Measurements from ENCODE around the gene TSPAN9. TPM values are rescaled to one million over a fixed set of nuclear protein-coding genes. Genes with fewer than 3 reads are reported as not detected.

The TSPAN9 gene
- total RNA-seq, 1 donor: 3.5 TPM

GRCh38 chr12:3216726-3217682 lies 139.8 kb downstream of the TSPAN9 start:
- Histone ChIP-seq H3K4me3 (ENCODE audit: low read length) (no peak overlapping the region), H3K27me3 (ENCODE audit: insufficient read depth, low read length) (no peaks in the 10 kb centered on the region), H3K9me3 (ENCODE audit: low read depth, low read length) (no peaks in the 10 kb centered on the region), H3K4me1 (ENCODE audit: insufficient read depth, low read length) (no peaks in the 10 kb centered on the region)

- Histone ChIP-seq H3K9me3 (ENCODE audit: low read depth, low read length) (no peaks in the 10 kb centered on the region), H3K4me3 (ENCODE audit: low read length) (no peak overlapping the region), H3K4me1 (ENCODE audit: insufficient read depth, low read length) (no peaks in the 10 kb centered on the region), H3K27me3 (ENCODE audit: insufficient read depth, low read length) (no peaks in the 10 kb centered on the region)
Observed at GRCh38 chr12:3217683-3218079, 140.5 kb downstream of the TSPAN9 start.

- no peaks in the 10 kb centered on the region for H3K27me3 ChIP-seq (ENCODE audit: insufficient read depth, low read length)
- no peak overlapping the region for H3K4me3 ChIP-seq (ENCODE audit: low read length)
- no peaks in the 10 kb centered on the region for H3K9me3 ChIP-seq (ENCODE audit: low read depth, low read length)
- H3K4me1 ChIP-seq (ENCODE audit: insufficient read depth, low read length): no peaks in the 10 kb centered on the region
Observed at GRCh38 chr12:3218228-3219171, 141.3 kb downstream of the TSPAN9 start.

- no peaks in the 10 kb centered on the region for H3K27me3 ChIP-seq (ENCODE audit: insufficient read depth, low read length)
- H3K9me3 ChIP-seq (ENCODE audit: low read depth, low read length): no peaks in the 10 kb centered on the region
- H3K4me1 ChIP-seq (ENCODE audit: insufficient read depth, low read length): no peaks in the 10 kb centered on the region
- H3K4me3 ChIP-seq (ENCODE audit: low read length): no peak overlapping the region
Observed at GRCh38 chr12:3219233-3219632, 142.1 kb downstream of the TSPAN9 start.

GRCh38 chr12:3220382-3221321 lies 143.5 kb downstream of the TSPAN9 start:
- Histone ChIP-seq H3K27me3 (ENCODE audit: insufficient read depth, low read length) (no peaks in the 10 kb centered on the region), H3K4me1 (ENCODE audit: insufficient read depth, low read length) (no peaks in the 10 kb centered on the region), H3K4me3 (ENCODE audit: low read length) (no peak overlapping the region), H3K9me3 (ENCODE audit: low read depth, low read length) (no peaks in the 10 kb centered on the region)

GRCh38 chr12:3222306-3222705 lies 145.1 kb downstream of the TSPAN9 start:
- H3K27me3 ChIP-seq (ENCODE audit: insufficient read depth, low read length): no peaks in the 10 kb centered on the region
- H3K9me3 ChIP-seq (ENCODE audit: low read depth, low read length): no peaks in the 10 kb centered on the region
- no peaks in the 10 kb centered on the region for H3K4me1 ChIP-seq (ENCODE audit: insufficient read depth, low read length)
- H3K4me3 ChIP-seq (ENCODE audit: low read length): no peak overlapping the region

- Histone ChIP-seq H3K9me3 (ENCODE audit: low read depth, low read length) (no peaks in the 10 kb centered on the region), H3K27me3 (ENCODE audit: insufficient read depth, low read length) (no peaks in the 10 kb centered on the region), H3K4me3 (ENCODE audit: low read length) (no peak overlapping the region), H3K4me1 (ENCODE audit: insufficient read depth, low read length) (no peaks in the 10 kb centered on the region)
Observed at GRCh38 chr12:3222979-3223378, 145.8 kb downstream of the TSPAN9 start.

- Histone ChIP-seq H3K4me3 (ENCODE audit: low read length) (no peak overlapping the region), H3K9me3 (ENCODE audit: low read depth, low read length) (no peaks in the 10 kb centered on the region), H3K27me3 (ENCODE audit: insufficient read depth, low read length) (no peaks in the 10 kb centered on the region), H3K4me1 (ENCODE audit: insufficient read depth, low read length) (no peaks in the 10 kb centered on the region)
Observed at GRCh38 chr12:3223601-3224529, 146.7 kb downstream of the TSPAN9 start.

- Histone ChIP-seq H3K4me1 (ENCODE audit: insufficient read depth, low read length) (no peaks in the 10 kb centered on the region), H3K9me3 (ENCODE audit: low read depth, low read length) (no peaks in the 10 kb centered on the region), H3K27me3 (ENCODE audit: insufficient read depth, low read length) (no peaks in the 10 kb centered on the region), H3K4me3 (ENCODE audit: low read length) (no peak overlapping the region)
Observed at GRCh38 chr12:3224530-3224903, 147.3 kb downstream of the TSPAN9 start.

- Histone ChIP-seq H3K9me3 (ENCODE audit: low read depth, low read length) (no peaks in the 10 kb centered on the region), H3K27me3 (ENCODE audit: insufficient read depth, low read length) (no peaks in the 10 kb centered on the region), H3K4me3 (ENCODE audit: low read length) (no peak overlapping the region), H3K4me1 (ENCODE audit: insufficient read depth, low read length) (no peaks in the 10 kb centered on the region)
Observed at GRCh38 chr12:3225154-3225795, 148.1 kb downstream of the TSPAN9 start.

- H3K4me1 ChIP-seq (ENCODE audit: insufficient read depth, low read length): no peaks in the 10 kb centered on the region
- no peaks in the 10 kb centered on the region for H3K9me3 ChIP-seq (ENCODE audit: low read depth, low read length)
- H3K27me3 ChIP-seq (ENCODE audit: insufficient read depth, low read length): no peaks in the 10 kb centered on the region
- no peak overlapping the region for H3K4me3 ChIP-seq (ENCODE audit: low read length)
Observed at GRCh38 chr12:3225796-3226180, 148.6 kb downstream of the TSPAN9 start.

- H3K4me1 ChIP-seq (ENCODE audit: insufficient read depth, low read length): no peaks in the 10 kb centered on the region
- no peaks in the 10 kb centered on the region for H3K27me3 ChIP-seq (ENCODE audit: insufficient read depth, low read length)
- no peaks in the 10 kb centered on the region for H3K9me3 ChIP-seq (ENCODE audit: low read depth, low read length)
- H3K4me3 ChIP-seq (ENCODE audit: low read length): no peak overlapping the region
Observed at GRCh38 chr12:3226264-3226663, 149.1 kb downstream of the TSPAN9 start.
